GM11168 (cell line): ENCODE data around the gene ADSL.

Experiments used
- in situ Hi-C: fragments of 300-500 bp; cut with MboI; formaldehyde crosslinking; loops from one replicate; pipeline ENCODE4 v1.12.0; 2022; ENCODE audit warnings: low sequenced_read_pairs; ENCODE audit not compliant: unreplicated experiment

The ADSL gene

DNA sequence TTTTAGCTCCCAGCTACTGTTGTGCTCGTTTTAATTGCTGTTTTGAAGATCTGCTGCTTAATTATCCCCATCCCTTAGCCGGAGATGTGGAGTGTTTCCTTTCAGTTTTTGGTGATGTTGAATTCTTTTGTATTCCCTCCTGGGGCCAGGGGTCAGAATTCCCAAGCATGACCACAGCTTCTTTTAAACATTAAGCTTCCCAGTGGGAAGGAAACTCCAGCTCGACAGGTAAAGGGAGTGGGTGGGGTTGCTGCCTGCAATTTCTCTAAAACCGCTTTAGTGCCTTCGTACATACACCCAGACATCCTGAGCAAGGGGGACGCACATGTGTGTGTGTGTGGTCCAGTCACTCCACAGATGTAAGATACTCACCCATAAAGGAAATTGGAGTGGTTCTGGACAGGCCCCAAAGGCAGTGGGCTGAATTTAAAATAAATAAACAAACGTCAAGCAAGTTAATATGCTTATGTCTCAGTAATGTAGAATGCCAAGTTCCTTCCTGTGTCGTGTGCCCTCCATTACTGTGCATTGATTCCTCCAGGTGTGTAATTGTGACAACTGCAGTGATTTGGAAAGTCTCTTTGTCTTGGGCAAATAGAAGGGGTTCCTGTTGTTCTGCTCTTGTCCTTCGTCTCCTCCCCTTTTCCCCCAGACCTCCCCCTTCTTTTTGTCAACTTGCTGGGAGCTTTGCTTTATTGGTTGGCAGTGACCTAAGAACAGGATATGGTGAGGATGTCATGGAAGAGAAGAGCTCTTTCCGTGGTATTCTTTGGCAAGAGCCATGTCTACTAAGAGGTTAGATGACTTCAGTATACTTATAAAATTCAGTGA, 19.2 kb upstream of the ADSL start:
- in situ Hi-C loops, result no loop called here

GRCh38 chr22:40328546-40329456, 17.5 kb upstream of the ADSL start:
- in situ Hi-C loops, result no loop called here

DNA sequence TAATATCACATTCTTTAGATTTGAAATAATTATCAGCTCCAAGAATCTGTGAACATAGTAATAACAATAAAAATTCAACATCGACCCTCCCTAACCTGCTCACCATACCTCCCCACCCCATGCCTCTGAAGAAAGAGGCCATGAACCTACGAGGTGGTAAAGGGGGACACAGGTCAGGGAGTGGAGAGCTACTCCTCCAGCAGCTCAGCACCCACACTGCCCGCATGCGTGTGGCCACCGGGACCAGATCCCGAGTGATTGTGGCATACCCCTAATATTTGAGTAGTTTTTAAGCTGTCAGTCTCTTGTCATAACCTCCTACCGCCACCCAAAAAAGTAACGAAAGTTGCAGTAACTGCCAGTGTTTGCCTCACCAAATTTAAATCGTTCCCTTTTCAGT, 16.8 kb upstream of the ADSL start:
- in situ Hi-C loops, result no loop called here

DNA sequence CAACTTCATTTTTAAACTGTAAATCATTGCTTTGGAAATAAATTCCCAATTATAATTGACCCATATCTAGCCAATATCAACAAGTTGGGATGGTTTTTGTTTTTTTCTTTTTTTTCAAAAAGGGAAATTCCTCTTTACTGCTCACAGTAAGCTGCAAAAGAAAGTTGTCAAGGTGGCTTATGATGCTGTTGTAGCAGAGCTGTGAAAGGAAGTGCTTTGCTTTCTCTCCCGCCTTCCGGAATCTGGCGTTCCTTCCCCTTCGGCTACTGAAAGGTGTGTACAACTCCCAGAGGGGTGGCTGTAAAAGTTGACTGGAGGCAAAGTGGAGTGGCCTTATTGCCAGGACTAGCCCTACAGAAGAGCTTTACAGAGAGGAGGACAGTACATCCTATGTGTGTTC, 16.2 kb upstream of the ADSL start:
- in situ Hi-C loops, result no loop called here

- in situ Hi-C loops, result no loop called here
Observed at GRCh38 chr22:40330615-40331014, 15.7 kb upstream of the ADSL start.

GRCh38 chr22:40331706-40332105, 14.6 kb upstream of the ADSL start:
- in situ Hi-C loops, result no loop called here

DNA sequence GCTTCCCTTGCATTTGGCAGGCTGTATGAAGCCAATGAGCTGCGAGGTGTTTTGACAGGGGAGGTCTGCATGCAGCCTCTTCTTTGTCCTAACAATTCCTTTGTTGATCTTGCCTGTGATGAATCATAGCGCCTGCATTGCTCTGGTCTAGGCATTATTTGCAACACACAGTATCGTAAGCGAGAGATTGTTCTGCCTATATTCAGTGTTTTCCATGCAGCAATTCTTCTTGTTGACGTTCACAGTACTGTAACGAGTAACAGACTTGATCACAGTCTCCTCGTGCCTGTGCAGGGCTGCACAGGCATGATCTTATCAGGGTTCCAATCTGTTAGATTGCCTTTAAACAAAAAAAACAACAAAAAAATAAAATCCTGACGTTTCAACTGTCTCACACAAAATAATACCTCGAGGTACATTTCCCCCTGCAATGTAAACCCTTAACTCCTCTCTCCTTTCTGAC, 13.9 kb upstream of the ADSL start:
- in situ Hi-C loops, result no loop called here

- in situ Hi-C loops, result no loop called here
Observed at GRCh38 chr22:40334060-40334459, 12.2 kb upstream of the ADSL start.

DNA sequence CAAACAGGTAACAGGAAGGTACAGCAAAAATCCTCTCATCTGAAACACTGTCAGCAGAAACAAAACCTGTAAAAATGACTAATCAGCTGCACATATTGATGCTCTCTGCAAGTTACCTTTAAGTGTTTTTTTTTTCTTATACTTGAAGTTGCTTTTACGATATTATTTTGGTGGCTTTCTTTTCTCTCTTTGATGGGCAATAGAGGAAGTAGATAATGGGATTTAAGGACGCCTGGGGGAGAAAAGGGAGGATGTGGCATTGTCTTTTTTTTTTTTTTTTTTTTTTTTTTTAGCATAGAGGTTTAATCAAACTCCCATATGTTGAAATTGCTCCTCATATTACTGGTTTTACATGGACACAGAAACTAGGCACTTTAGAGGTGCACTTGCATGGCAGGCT, 11.4 kb upstream of the ADSL start:
- in situ Hi-C loops, result no loop called here

GRCh38 chr22:40335358-40335757, 10.9 kb upstream of the ADSL start:
- in situ Hi-C loops, result no loop called here

- in situ Hi-C loops, result no loop called here
Observed at GRCh38 chr22:40340044-40340443, 6.3 kb upstream of the ADSL start.

DNA sequence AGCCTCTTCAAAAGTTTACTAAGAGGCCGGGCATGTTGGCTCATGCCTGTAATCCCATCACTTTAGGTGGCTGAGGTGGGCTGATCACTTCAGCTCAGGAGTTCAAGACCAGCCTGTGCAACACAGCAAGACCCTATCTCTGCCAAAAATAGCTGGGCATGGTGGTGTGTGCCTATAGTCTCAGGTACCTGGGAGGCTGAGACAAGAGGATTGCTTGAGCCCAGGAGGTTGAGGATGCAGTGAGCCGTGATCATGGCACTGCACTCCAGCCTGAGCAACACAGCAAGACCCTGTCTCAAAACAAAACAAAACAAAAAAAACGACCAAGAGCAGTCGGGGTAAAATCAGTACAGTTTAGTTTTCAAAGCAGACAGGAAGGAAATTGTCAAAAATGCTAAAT, 4.7 kb upstream of the ADSL start:
- in situ Hi-C loops, result no loop called here

DNA sequence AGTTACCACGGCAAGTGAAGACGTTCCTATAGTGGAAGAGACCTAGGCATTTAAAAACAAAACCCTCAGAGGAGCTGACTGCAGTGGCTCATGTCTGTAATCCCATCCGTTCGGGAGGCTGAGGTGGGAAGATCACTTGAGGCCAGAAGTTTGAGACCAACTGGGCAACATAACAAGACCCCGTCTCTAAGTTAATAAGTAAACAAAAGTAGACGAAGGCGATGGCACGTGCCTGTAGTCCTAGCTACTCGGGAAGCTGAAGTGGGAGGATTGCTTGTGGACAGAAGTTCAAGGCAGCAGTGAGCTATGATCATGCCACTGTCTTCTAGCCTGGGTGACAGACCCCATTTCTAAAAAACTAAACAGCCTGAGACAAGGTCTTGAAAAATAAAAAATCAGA, 3.8 kb upstream of the ADSL start:
- in situ Hi-C loops, result no loop called here

DNA sequence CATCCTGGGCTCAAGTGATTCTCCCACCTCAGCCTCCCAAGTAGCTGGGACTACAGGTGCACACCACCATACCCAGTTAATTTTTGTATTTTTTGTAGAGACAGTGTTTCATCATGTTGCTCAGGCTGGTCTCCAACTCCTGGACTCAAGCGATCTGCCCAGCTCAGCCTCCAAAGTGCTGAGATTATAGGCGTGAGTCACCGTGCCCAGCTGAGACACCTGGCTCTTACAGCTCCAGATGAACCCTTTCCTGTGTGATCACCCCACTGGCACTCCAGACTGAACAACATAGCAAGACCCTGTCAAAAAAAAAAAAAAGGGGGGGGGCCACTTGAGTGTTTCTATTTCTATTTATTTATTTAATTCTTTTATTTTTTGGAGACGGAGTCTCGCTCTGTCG, 1.0 kb upstream of the ADSL start:
- in situ Hi-C loops, result no loop called here

GRCh38 chr22:40345815-40346184, 500 bp upstream of the ADSL start:
- in situ Hi-C loops, result no loop called here

DNA sequence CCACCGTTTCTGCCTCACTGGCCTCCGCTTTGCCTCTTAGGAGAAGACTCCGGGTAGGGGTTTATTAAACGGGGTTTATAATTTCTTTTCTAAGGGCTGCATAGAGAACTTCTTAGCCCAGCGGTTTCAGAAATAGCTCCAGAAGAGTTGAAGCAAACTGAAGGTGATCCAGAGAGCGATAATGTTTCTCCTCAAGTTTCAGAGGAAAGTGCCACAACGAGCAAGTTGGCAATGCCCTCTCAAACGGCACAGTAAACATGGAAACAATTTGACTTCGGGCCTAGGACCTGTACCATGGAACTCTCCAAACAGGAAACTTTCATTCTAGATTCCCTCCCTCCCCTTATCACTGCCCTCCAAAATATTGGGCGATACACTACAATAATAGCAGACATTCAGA, 1.0 kb downstream of the ADSL start:
- in situ Hi-C loops, result no loop called here

- in situ Hi-C loops, result no loop called here
Observed at GRCh38 chr22:40348025-40348658, 1.8 kb downstream of the ADSL start.

- in situ Hi-C loops, result no loop called here
Observed at GRCh38 chr22:40352763-40353162, 6.5 kb downstream of the ADSL start.

- in situ Hi-C loops, result no loop called here
Observed at GRCh38 chr22:40361100-40361499, 14.8 kb downstream of the ADSL start.

- in situ Hi-C loops, result no loop called here
Observed at GRCh38 chr22:40363059-40363458, 16.8 kb downstream of the ADSL start.

GRCh38 chr22:40364431-40364830, 18.1 kb downstream of the ADSL start:
- in situ Hi-C loops, result no loop called here
